ENCODE data around the gene MACROD1. TPM values are rescaled to one million over a fixed set of nuclear protein-coding genes. Genes with fewer than 3 reads are reported as not detected.
A peak's percentile ranks its signal among the peaks of the same experiment; 100 is the strongest.

The MACROD1 gene
- total and polyA plus RNA-seq, 9 of the 15 experiments (the other 6 are each of a cell fraction or from before 2014, with no cell fraction given), result 1.1 to 60.0 (median 26.4) TPM

GRCh38 chr11:64208086-64208795 is 42.3 kb upstream of the MACROD1 start:
- CTCF ChIA-PET (ENCODE audit: low intra/inter-chr PET ratio), result no interaction called here
- POLR2A ChIA-PET, result interaction anchor here (0.6 to 8.2 kb wide), 16 partner anchors 10 to 641 kb away, joined by 3 to 77 read pairs (median 8); partner anchors contain the start of genes CATSPERZ, ESRRA, MACROD1 and NUDT22
- 62% methylated on average over 20 of the region's 23 CpGs for WGBS (ENCODE audit: insufficient coverage, low coverage, missing lambda C conversion rate)
- no peaks in the 10 kb centered on the region for H3K27me3 ChIP-seq (ENCODE audit: control insufficient read depth in 2 of 2, insufficient read depth in 2 of 2, low read length in 2 of 2)
- peak overlapping the region; percentile 77 for H3K4me3 ChIP-seq
- peak overlapping the region; percentile 100 for H3K27ac ChIP-seq (ENCODE audit: extremely low read depth, low read depth, low read length)
- H3K9me3 ChIP-seq (replicated peaks; ENCODE audit: control insufficient read depth, insufficient read depth, low read depth, low read length), result no peaks in the 10 kb centered on the region
- DNase-seq (ENCODE audit: extremely low read depth in 1 of 4, low spot score in 3 of 4) (peak in 1 of 4 experiments; percentile 18), ATAC-seq (no peak), FAIRE-seq (no peak)
- H3K36me3 ChIP-seq (ENCODE audit: control insufficient read depth, insufficient read depth, low read length), result peaks cover 88% of the 10 kb centered on the region; the same call in 2 of the 3 replicates
- in situ Hi-C loops (cut with MboI) (no loop called here), intact Hi-C loops (cut with micrococcal nuclease) (loop anchor here (5.0 kb wide), 1 partner anchor 149 kb away; the partner anchor contains the start of gene RPS6KA4)
- peak overlapping the region; percentile 97 for H3K4me2 ChIP-seq (ENCODE audit: insufficient read depth, low read length)
- TF ChIP-seq AFF4 (CRISPR knock-in tag; IDR thresholded peaks at IDR 0.05) (no peak), OTX1 (CRISPR knock-in tag; IDR thresholded peaks at IDR 0.05) (no peak), ZNF740 (CRISPR knock-in tag; IDR thresholded peaks at IDR 0.05) (0 out of 2 replicates have a peak, but pooled peaks have one; percentile 10), ZNF740 (tag; IDR thresholded peaks at IDR 0.05) (0 out of 4 replicates have a peak, but pooled peaks of 1 of the 2 experiments have one; percentile 42), GTF2E2 (tag; IDR thresholded peaks at IDR 0.05) (0 out of 2 replicates have a peak, but pooled peaks have one; percentile 0), GABPA (tag; conservative IDR thresholded peaks at IDR 0.05; ENCODE audit: low read depth) (0 out of 2 replicates have a peak, but pooled peaks have one; percentile 43), NFRKB (IDR thresholded peaks at IDR 0.05; ENCODE audit: low read depth) (0 out of 2 replicates have a peak, but pooled peaks have one; percentile 8), BRD4 (IDR thresholded peaks at IDR 0.05) (0 out of 2 replicates have a peak, but pooled peaks have one; percentile 16), ZNF395 (CRISPR knock-in tag; IDR thresholded peaks at IDR 0.05) (no peak), PRPF4 (IDR thresholded peaks at IDR 0.05; ENCODE audit: insufficient read depth, low read depth, low read length, poor library complexity, severe bottlenecking) (peak; percentile 22), MYC (IDR thresholded peaks at IDR 0.05; ENCODE audit: low read depth, low read length) (no peak), MYC (CRISPR knock-in tag; IDR thresholded peaks at IDR 0.05; ENCODE audit: borderline replicate concordance, low read depth) (peak; percentile 40; the same call in 1 of the 2 replicates), POLR2G (IDR thresholded peaks at IDR 0.05; ENCODE audit: low read depth, low read length) (peak; percentile 68)
- H3K9me1 ChIP-seq (ENCODE audit: control insufficient read depth, insufficient read depth, low read length), result peaks cover 8% of the 10 kb centered on the region
- peak overlapping the region; percentile 76; the same call in 1 of the 2 replicates for H2AFZ ChIP-seq (ENCODE audit: low read depth, low read length)
- peaks cover 36 to 69% of the 10 kb centered on the region in 2 experiments for H3K4me1 ChIP-seq (replicated peaks in 1 of 2; ENCODE audit: control insufficient read depth in 2 of 2, insufficient read depth in 2 of 2, low read length in 2 of 2)
- no TSS peak for BruUV-seq (replicated peaks)
- H3K9ac ChIP-seq (ENCODE audit: insufficient read depth in 1 of 2, low read depth in 2 of 2, low read length in 2 of 2), result peak overlapping the region; percentile 99 to 100
- peaks cover 47% of the 10 kb centered on the region for H3K79me2 ChIP-seq (ENCODE audit: control insufficient read depth, insufficient read depth, low read length)
- H4K20me1 ChIP-seq (replicated peaks; ENCODE audit: control insufficient read depth, insufficient read depth, low read length), result no peaks in the 10 kb centered on the region; the same call in 1 of the 2 replicates
